Measurements from ENCODE around the gene CRHBP.
"Not testable (repeated sequence)": the region's sequence is repeated elsewhere in the genome, so short reads cannot be mapped to it uniquely, and the experiment has no call there.

CRHBP gene

GRCh38 chr5:76952795-76953536, at the start of gene CRHBP:
TSS of gene CRHBP (plus strand) at chr5:76953045. CDS start at chr5:76953135, 90 bp downstream.
- no peak for DNase-seq (ENCODE audit: low read depth in 1 of 2, low spot score in 1 of 2)

- no peak for DNase-seq (ENCODE audit: low read depth in 1 of 2, low spot score in 1 of 2)
Measured at GRCh38 chr5:76908166-76908565, 44.7 kb upstream of the CRHBP start.

- DNase-seq (ENCODE audit: low read depth in 1 of 2, low spot score in 1 of 2): not testable (repeated sequence)
Measured at GRCh38 chr5:76910344-76910933, 42.4 kb upstream of the CRHBP start.

DNA sequence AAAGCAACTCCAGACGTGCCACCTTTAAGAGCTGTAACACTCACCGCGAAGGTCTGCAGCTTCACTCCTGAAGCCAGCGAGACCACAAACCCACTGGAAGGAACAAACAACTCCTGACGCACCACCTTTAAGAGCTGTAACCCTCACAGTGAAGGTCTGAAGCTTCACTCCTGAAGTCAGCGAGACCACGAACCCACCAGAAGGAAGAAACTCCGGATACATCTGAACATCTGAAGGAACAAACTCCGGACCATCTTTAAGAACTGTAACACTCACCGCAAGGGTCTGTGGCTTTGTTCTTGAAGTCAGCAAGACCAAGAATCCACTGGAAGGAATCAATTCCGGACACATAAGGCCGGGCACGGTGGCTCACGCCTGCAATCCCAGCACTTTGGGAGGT, 38.2 kb upstream of the CRHBP start:
- DNase-seq (ENCODE audit: low read depth in 1 of 2, low spot score in 1 of 2): not testable (repeated sequence)

GRCh38 chr5:76918539-76918938, 34.3 kb upstream of the CRHBP start:
- no peak for DNase-seq (ENCODE audit: low read depth in 1 of 2, low spot score in 1 of 2)

DNA sequence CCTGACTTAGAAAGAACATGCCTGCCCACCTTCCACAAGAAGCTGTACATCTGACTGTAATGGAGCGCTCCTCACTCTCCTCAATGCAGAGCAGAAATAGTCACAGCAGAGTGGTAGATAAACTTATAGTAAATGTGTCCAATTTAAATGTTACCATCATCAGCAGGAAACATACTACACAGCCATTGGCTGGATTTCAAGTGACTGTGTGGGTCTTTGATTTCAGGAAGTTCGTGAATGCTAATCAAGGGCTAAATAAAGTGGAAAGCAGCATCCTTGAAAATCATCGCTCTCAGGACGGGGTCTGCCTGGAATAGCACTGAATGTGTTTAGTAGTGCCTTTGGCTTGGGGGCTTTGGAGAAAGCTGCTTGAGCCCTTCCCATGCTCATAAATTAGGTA, 32.4 kb upstream of the CRHBP start:
- DNase-seq (ENCODE audit: low read depth in 1 of 2, low spot score in 1 of 2): no peak

GRCh38 chr5:76926329-76927105, 26.3 kb upstream of the CRHBP start:
- no peak for DNase-seq (ENCODE audit: low read depth in 1 of 2, low spot score in 1 of 2)

GRCh38 chr5:76927961-76928360, 24.9 kb upstream of the CRHBP start:
- no peak for DNase-seq (ENCODE audit: low read depth in 1 of 2, low spot score in 1 of 2)

DNA sequence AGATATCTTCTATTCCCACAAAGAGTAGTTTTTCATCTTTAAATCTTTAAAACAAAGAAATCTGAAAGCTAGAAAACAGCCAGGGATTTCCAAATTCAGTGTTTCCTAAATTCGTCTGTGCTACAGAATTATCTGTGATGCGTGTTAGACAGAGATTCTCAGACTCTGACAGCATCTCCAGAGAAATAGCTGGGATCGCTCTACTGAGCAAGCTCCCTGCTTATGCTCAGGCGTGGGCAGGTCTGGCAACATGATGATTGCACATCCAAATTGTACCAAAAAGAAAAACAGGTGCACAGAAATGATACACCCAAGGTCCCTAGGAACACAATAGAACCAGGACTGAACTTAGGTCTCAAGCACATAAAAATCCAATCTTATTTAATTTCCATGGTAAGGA, 22.8 kb upstream of the CRHBP start:
- DNase-seq (ENCODE audit: low read depth in 1 of 2, low spot score in 1 of 2): no peak

DNA sequence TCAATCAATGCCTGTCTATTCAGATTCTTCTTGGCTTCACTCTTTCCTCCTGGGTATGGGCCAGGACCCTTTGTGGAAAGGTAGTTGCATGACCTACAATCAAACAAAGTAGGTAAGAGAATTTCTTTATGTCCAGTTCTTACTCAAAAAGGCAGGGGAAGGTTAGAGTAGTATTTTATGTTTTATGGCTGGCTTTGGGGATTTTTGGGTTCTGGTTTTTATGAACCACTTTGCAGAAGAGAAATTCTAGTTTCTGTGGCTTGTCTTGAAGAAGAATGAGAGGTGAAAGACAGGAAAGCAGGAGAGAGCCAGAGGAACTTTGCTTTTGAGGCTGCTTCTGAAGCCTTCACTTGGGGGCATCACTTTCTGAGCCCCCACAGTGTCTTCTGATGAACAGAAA, 14.7 kb upstream of the CRHBP start:
- DNase-seq (ENCODE audit: low read depth in 1 of 2, low spot score in 1 of 2): no peak

DNA sequence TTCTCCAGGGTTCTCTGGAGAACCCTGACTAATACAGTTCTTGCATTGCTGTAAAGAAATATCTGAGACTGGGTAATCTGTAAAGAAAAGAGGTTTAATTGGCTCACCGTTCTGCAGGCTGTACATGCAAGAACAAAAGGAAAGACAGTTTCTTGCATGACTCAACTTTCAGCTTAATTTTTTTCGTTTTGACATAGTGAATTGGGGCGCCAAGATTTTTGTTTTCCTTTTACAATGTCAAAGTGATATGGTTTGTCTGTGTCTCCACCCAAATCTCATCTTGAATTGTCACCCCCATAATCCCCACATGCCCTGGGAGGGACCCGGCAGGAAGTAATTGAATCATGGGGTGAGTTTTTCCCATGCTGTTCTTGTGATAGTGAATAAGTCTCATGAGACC, 11.8 kb upstream of the CRHBP start:
- no peak for DNase-seq (ENCODE audit: low read depth in 1 of 2, low spot score in 1 of 2)

DNA sequence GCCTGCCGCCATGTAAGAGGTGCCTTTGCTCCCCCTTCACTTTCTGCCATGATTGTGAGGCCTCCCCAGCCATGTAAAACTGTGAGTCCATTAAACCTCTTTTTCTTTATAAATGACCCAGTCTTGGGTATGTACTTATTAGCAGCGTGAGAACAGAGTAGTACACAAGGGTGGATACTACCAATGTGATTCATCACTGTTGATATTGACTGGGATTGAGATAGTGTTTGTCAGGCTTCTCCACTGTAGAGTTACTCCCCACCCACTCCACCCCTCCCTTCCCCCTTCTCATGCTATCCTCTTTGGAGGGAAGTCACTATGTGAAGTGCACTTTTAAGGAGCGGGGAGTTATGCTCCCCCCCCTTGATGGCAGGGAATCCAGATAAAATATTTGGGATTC, 11.4 kb upstream of the CRHBP start:
- no peak for DNase-seq (ENCODE audit: low read depth in 1 of 2, low spot score in 1 of 2)

DNA sequence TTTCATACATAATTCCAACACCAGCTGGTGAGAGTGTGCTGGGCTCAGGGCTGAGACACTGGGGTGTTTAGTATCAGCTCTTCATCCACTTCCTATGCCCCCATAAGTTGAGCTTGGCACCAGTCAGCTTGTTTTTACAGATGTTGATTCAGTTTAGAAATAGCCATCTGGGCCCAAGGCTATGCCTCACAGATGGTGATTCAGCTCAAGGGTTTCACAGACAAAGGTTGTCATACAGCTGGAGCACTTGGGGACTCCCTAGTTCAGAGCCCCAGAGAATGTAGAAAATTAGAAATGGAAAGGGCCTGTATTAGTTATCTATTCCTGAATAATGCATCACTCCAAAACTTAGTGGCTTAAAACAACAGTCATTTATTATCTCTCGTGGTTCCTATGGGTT, 10.3 kb upstream of the CRHBP start:
- no peak for DNase-seq (ENCODE audit: low read depth in 1 of 2, low spot score in 1 of 2)

DNA sequence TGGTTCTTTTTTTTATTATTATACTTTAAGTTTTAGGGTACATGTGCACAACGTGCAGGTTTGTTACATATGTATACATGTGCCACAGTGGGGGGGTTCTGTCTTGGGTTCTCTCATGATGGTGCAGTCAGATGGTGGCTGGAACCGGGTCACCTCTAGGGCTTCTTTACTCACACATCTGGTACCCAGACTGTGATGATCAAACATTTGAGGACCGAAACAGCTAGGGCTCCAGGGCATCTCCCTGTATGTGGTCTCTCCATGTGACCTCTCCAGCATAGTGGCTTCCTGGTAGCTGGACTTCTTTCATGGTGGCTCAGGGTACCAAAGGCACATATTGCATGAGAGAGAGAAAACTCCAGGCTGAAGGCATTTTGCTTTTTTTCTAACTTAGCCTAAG, 9.8 kb upstream of the CRHBP start:
- DNase-seq (ENCODE audit: low read depth in 1 of 2, low spot score in 1 of 2): no peak

DNA sequence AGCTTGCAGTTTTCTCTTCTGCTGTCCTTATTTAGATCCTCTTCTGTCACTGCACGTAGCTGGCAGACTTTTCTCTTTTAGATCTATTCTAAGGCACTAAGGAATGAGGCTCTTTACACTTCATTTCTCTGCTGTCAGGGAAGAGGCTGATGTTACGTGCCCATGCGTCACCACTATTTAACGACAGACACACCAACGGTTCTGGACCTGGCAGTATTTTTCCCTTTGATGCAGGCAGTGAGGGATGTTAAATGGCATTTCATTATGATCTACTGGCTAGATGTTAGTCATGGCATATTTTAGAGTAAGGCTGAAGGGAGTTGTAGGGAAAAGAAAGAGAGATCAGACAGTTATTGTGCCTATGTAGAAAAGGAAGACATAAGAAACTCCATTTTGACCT, 8.2 kb upstream of the CRHBP start:
- no peak for DNase-seq (ENCODE audit: low read depth in 1 of 2, low spot score in 1 of 2)

- not testable (repeated sequence) for DNase-seq (ENCODE audit: low read depth in 1 of 2, low spot score in 1 of 2)
Measured at GRCh38 chr5:76945238-76945637, 7.6 kb upstream of the CRHBP start.

- DNase-seq (ENCODE audit: low read depth in 1 of 2, low spot score in 1 of 2): no peak
Measured at GRCh38 chr5:76946090-76946489, 6.8 kb upstream of the CRHBP start.

DNA sequence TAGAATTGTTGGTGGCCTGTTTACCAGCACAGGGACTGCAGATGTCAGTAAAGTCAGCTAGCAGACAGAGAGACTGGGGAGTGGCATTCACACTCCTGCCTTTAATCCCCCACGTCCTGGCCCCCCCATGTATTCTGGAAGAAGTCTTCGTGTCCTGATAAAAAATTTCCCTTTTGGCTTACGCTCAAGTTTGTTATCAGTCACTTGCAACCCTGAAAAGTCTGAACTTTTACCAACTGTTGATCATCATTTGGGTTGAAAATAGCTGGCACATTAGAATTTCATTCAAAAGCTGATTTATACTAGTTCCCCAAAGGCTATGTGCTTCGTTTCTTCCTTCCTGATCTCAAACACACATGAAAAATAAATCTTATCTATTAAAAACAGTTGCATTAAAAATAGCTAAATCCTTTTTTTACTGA, 5.8 kb upstream of the CRHBP start:
- DNase-seq (ENCODE audit: low read depth in 1 of 2, low spot score in 1 of 2): no peak

DNA sequence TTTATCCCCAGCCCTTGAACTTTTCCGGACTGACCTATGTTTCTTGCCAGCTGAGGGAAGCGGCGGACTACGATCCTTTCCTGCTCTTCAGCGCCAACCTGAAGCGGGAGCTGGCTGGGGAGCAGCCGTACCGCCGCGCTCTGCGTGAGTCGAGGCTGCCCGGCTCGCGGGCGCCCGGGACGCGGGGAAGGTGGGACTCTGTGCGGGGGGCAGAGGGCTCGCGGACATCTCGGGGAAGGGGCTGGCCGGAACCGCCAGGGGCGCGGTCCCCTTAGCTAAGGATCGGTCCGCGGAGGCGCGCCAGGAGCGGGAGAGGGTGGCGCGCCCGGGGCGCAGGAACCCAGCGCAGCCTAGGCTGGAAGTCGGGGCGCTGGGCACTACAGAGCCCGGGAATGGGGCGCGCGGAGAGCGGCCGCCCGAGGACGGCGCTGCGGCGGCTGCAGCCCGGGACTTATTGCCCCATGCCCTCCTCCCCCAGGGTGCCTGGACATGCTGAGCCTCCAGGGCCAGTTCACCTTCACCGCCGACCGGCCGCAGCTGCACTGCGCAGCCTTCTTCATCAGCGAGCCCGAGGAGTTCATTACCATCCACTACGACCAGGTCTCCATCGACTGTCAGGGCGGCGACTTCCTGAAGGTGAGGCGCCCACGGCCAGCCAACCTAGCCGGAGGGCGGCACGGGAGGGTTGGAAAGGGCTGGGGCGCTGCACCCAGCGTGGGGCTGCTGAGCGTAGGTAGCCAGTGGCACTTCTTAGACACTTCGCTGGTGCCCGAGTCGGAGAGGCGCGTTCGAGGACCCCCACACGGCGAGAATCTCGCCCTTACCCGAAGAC, 922 bp downstream of the CRHBP start:
- DNase-seq (ENCODE audit: low read depth in 1 of 2, low spot score in 1 of 2): no peak

DNA sequence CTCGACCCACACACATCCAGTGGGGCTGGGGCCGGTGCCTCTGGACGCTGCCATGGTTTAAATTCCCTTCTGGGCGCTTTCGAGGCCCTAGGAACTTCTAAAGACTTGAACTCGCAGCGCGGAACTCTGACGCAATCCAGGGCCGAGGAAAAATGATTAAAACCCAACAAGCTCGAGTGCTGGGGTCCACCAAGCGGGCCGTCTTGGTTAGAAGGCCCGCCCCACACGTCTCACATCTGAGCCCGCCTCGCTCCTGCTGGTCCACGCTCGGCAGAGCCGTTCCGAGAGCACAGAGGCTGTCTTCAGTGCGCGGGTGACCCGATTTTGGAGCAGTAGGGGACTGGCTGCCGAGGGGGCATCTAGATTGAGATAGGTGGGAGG, 1.5 kb downstream of the CRHBP start:
- DNase-seq (ENCODE audit: low read depth in 1 of 2, low spot score in 1 of 2): no peak

DNA sequence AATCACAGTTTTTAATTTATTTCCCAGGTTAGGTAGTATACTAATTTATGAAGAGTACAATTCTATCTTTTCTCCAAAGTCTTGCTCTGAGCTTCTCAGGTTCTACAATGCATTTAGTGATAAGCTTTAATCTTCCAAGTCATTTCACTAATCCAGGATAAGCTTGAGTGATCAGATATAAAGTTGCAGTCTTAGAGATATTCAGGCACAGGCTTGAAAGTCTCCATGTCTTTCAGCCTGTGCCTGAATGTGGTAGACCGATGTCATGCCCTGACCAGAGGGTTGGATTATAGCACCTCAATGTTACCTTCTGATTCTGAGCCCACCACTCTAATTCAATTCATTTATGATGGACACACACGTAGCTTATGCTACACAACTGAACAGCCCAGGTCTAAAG, 3.2 kb downstream of the CRHBP start:
- no peak for DNase-seq (ENCODE audit: low read depth in 1 of 2, low spot score in 1 of 2)
